GM21447 (cell line): ENCODE results near the gene PPP6R3.
"Not testable (repeated sequence)": the region's sequence is repeated elsewhere in the genome, so short reads cannot be mapped to it uniquely, and the experiment has no call there.

Experiments
- ATAC-seq: cut with Tn5 transposase; IDR thresholded peaks from one replicate; pipeline ENCODE4 v1.9.1; 2021; ENCODE audit not compliant: unreplicated experiment

PPP6R3 gene

GRCh38 chr11:68524213-68524612 is 63.7 kb downstream of the PPP6R3 start:
- no peak for ATAC-seq

GRCh38 chr11:68524681-68525080 is 64.1 kb downstream of the PPP6R3 start:
- ATAC-seq: no peak

- ATAC-seq: no peak
Observed at GRCh38 chr11:68525336-68525735, 64.8 kb downstream of the PPP6R3 start.

GRCh38 chr11:68525930-68526329 is 65.4 kb downstream of the PPP6R3 start:
- ATAC-seq: no peak

GRCh38 chr11:68527585-68527984 is 67.0 kb downstream of the PPP6R3 start:
- ATAC-seq: no peak

GRCh38 chr11:68528630-68529029 is 68.1 kb downstream of the PPP6R3 start:
- ATAC-seq: no peak

- ATAC-seq: no peak
Observed at GRCh38 chr11:68531129-68531693, 70.7 kb downstream of the PPP6R3 start.

- no peak for ATAC-seq
Observed at GRCh38 chr11:68532727-68533369, 72.3 kb downstream of the PPP6R3 start.

GRCh38 chr11:68533945-68534344 is 73.4 kb downstream of the PPP6R3 start:
- no peak for ATAC-seq

- no peak for ATAC-seq
Observed at GRCh38 chr11:68535098-68535497, 74.5 kb downstream of the PPP6R3 start.

- ATAC-seq: no peak
Observed at GRCh38 chr11:68536706-68537105, 76.2 kb downstream of the PPP6R3 start.

- ATAC-seq: no peak
Observed at GRCh38 chr11:68538025-68538424, 77.5 kb downstream of the PPP6R3 start.

GRCh38 chr11:68539395-68539794 is 78.8 kb downstream of the PPP6R3 start:
- ATAC-seq: no peak

GRCh38 chr11:68540504-68540903 is 80.0 kb downstream of the PPP6R3 start:
- not testable (repeated sequence) for ATAC-seq

GRCh38 chr11:68541116-68541515 is 80.6 kb downstream of the PPP6R3 start:
- no peak for ATAC-seq

GRCh38 chr11:68541991-68542390 is 81.4 kb downstream of the PPP6R3 start:
- no peak for ATAC-seq

GRCh38 chr11:68542617-68543016 is 82.1 kb downstream of the PPP6R3 start:
- no peak for ATAC-seq

GRCh38 chr11:68543594-68543993 is 83.0 kb downstream of the PPP6R3 start:
- no peak for ATAC-seq

- no peak for ATAC-seq
Observed at GRCh38 chr11:68545347-68545746, 84.8 kb downstream of the PPP6R3 start.

GRCh38 chr11:68545796-68546195 is 85.2 kb downstream of the PPP6R3 start:
- no peak for ATAC-seq

- no peak for ATAC-seq
Observed at GRCh38 chr11:68546555-68546954, 86.0 kb downstream of the PPP6R3 start.

GRCh38 chr11:68549789-68550484 is 89.4 kb downstream of the PPP6R3 start:
- no peak for ATAC-seq

GRCh38 chr11:68550485-68550817 is 89.9 kb downstream of the PPP6R3 start:
- no peak for ATAC-seq
